Keratinocyte (primary cell): Measurements from ENCODE around the gene FHDC1.

Experiments used
- CTCF ChIP-seq, 3 experiments: IDR thresholded peaks in 1 of 3; conservative IDR thresholded peaks in 1 of 3; optimal IDR thresholded peaks in 1 of 3; 2 replicates in 2 of 3; 3 replicates in 1 of 3; pipeline versions ENCODE3 to v1.5.1; 2011; ENCODE audit warnings: low read length in 3 of 3, mild to moderate bottlenecking in 3 of 3, moderate library complexity in 2 of 3, control low read depth in 1 of 3, inconsistent platforms in 1 of 3; ENCODE audit not compliant: insufficient read depth in 2 of 3; ENCODE audit errors: extremely low read depth in 1 of 3
- EZH2 ChIP-seq: IDR thresholded peaks from one replicate; pipeline ENCODE4 v1.6.1; 2012; ENCODE audit warnings: inconsistent platforms, mild to moderate bottlenecking, low read length, moderate library complexity

DNA sequence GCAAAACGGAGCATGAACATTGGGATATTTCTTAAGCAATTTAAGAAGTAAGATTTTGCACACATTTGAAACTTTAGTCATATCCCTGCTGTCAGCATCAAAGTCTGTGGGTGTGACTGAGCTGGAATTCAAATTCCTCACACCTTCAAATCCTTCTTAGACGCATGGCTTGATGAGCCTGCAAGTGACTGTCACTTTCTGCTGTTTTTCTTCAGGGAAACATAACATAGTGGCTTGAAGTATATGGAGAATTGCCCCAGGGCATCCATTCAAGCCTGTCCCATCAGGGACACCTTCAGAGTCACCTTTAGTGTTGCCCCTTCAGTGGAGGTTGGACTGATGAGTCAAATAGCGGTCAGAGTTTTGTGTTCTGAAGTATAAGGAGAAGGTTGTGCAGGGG, 17.4 kb downstream of the FHDC1 start:
- TF ChIP-seq CTCF (optimal IDR thresholded peaks at IDR 0.05 in 1 of 3, IDR thresholded peaks at IDR 0.05 in 1 of 3, conservative IDR thresholded peaks at IDR 0.05 in 1 of 3; ENCODE audit: extremely low read depth in 1 of 3, insufficient read depth in 2 of 3, low read length in 3 of 3) (no peak), EZH2 (no peak)
